HCT116 (cell line): ENCODE measurements around the gene LRBA. TPM values are rescaled to one million over a fixed set of nuclear protein-coding genes. Genes with fewer than 3 reads are reported as not detected.

Source experiments
- ATAC-seq: fragments of 200-7000 bp; cut with Tn5 transposase; 2 replicates; pipeline ENCODE4 v1.9.1; 2020; ENCODE audit warnings: mild to moderate bottlenecking, moderate library complexity
- BruUV-seq: library from RNA; stranded (reverse); fragments of 400-500 nt; replicated peaks from 2 replicates; lab custom pipeline; 2021; lab: Mats Ljungman, UMichigan
- CTCF ChIA-PET: fragments of 300-600 bp; sonication (Branson Sonifier 250); formaldehyde crosslinking; loops from one replicate; lab custom pipeline; 2021; ENCODE audit warnings: antibody characterized with exemption; lab: Charles Lee
- POLR2A ChIA-PET: fragments of 300-600, 350-600 bp; sonication (Branson Sonifier 250); formaldehyde crosslinking; loops from one replicate; lab custom pipeline; 2021; ENCODE audit warnings: antibody characterized with exemption; lab: Charles Lee
- RAD21 ChIA-PET, 2 experiments: fragments of 300-600 bp; sonication (Branson Sonifier 250); formaldehyde crosslinking; loops; one replicate each; lab custom pipeline; 2023; ENCODE audit warnings: low total read pairs in 2 of 2; ENCODE audit not compliant: uncharacterized antibody in 2 of 2, unreplicated experiment in 2 of 2, low non-redundant PET in 1 of 2; lab: Charles Lee
- DNase-seq: peaks from one replicate; pipeline ENCODE4 v3.0.0-alpha.2; 2010; ENCODE audit warnings: low read depth, low spot score
- H2AFZ ChIP-seq: fragments of 200-600 bp; shearing (Covaris generic), sonication (generic); 2 replicates; pipeline ENCODE4 v1.6.1; 2017; ENCODE audit warnings: low read depth, mixed run types, mixed read lengths, antibody characterized with exemption, low read length; ENCODE audit not compliant: poor library complexity, severe bottlenecking
- H3K27ac ChIP-seq: 2 replicates; pipeline ENCODE4 v1.5.1; 2012; ENCODE audit warnings: low read depth, low read length
- H3K27me3 ChIP-seq: fragments of 200-600 bp; sonication (generic); 2 replicates; pipeline ENCODE4 v1.6.1; 2016; ENCODE audit warnings: mixed run types, low read length, mixed read lengths; ENCODE audit not compliant: insufficient read depth
- H3K36me3 ChIP-seq, 2 experiments: fragments of 200-500 bp in 1 of 2; fragments of 200-600 bp in 1 of 2; sonication (Bioruptor generic) in 1 of 2; sonication (generic) in 1 of 2; 2 replicates each; pipeline versions ENCODE4 v1.5.1 to v1.6.1; 2014 to 2016; ENCODE audit warnings: low read length in 2 of 2, inconsistent platforms in 1 of 2, mixed read lengths in 1 of 2, mixed run types in 1 of 2; ENCODE audit not compliant: insufficient read depth in 2 of 2, control insufficient read depth in 1 of 2
- H3K4me1 ChIP-seq, 2 experiments: fragments of 200-600 bp in 1 of 2; sonication (generic) in 1 of 2; 2 replicates each; pipeline versions ENCODE4 v1.5.1 to v1.6.1; 2012 to 2017; ENCODE audit warnings: low read length in 2 of 2, inconsistent platforms in 1 of 2, mild to moderate bottlenecking in 1 of 2, mixed read lengths in 1 of 2, mixed run types in 1 of 2, moderate library complexity in 1 of 2; ENCODE audit not compliant: insufficient read depth in 2 of 2, control insufficient read depth in 1 of 2
- H3K4me2 ChIP-seq: fragments of 200-600 bp; sonication (generic); 2 replicates; pipeline ENCODE4 v1.6.1; 2017; ENCODE audit warnings: mixed run types, low read length, mixed read lengths
- H3K4me3 ChIP-seq, 2 experiments: fragments of 200-600 bp in 1 of 2; sonication (generic) in 1 of 2; replicated peaks in 1 of 2; 2 replicates each; pipeline ENCODE4 v1.5.1; 2011 to 2016; ENCODE audit warnings: low read length in 2 of 2, control low read depth in 1 of 2, low read depth in 1 of 2, mild to moderate bottlenecking in 1 of 2, mixed read lengths in 1 of 2, mixed run types in 1 of 2
- H3K79me2 ChIP-seq: fragments of 200-600 bp; sonication (generic); 2 replicates; pipeline ENCODE4 v1.6.1; 2017; ENCODE audit warnings: mild to moderate bottlenecking, mixed run types, low read length, moderate library complexity, mixed read lengths; ENCODE audit not compliant: insufficient read depth
- H3K9ac ChIP-seq: fragments of 200-600 bp; sonication (generic); 2 replicates; pipeline ENCODE4 v1.6.1; 2016; ENCODE audit warnings: low read length, mixed read lengths
- H3K9me2 ChIP-seq: fragments of 200-600 bp; sonication (generic), shearing (Covaris generic); 2 replicates; pipeline ENCODE4 v1.6.1; 2017; ENCODE audit warnings: mixed run types, mild to moderate bottlenecking, moderate library complexity; ENCODE audit not compliant: insufficient read depth
- H3K9me3 ChIP-seq, 2 experiments: fragments of 200-500 bp in 1 of 2; fragments of 200-600 bp in 1 of 2; sonication (Bioruptor generic) in 1 of 2; sonication (generic) in 1 of 2; 2 replicates each; pipeline ENCODE4 v1.6.1; 2014 to 2017; ENCODE audit warnings: low read length in 2 of 2, mixed read lengths in 2 of 2, inconsistent platforms in 1 of 2, low read depth in 1 of 2, mild to moderate bottlenecking in 1 of 2, mixed run types in 1 of 2, moderate library complexity in 1 of 2; ENCODE audit not compliant: control insufficient read depth in 1 of 2, insufficient read depth in 1 of 2
- H4K20me1 ChIP-seq: fragments of 200-600 bp; sonication (generic), shearing (Covaris generic); 2 replicates; pipeline ENCODE4 v1.6.1; 2017; ENCODE audit warnings: mixed run types, mild to moderate bottlenecking, moderate library complexity; ENCODE audit not compliant: insufficient read depth
- CTCF ChIP-seq, 3 experiments: fragments of 200-600 bp in 1 of 3; sonication (generic) in 1 of 3; IDR thresholded peaks in 2 of 3; conservative IDR thresholded peaks in 1 of 3; 2 replicates each; pipeline ENCODE4 v1.5.1; 2012 to 2017; ENCODE audit warnings: low read depth in 2 of 3, low read length in 2 of 3, antibody characterized with exemption in 1 of 3, borderline replicate concordance in 1 of 3, control low read depth in 1 of 3, mild to moderate bottlenecking in 1 of 3, mixed read lengths in 1 of 3, mixed run types in 1 of 3, moderate library complexity in 1 of 3; ENCODE audit not compliant: insufficient read depth in 1 of 3
- EZH2phosphoT487 ChIP-seq: fragments of 200-600 bp; IDR thresholded peaks from 2 replicates; pipeline ENCODE4 v1.6.1; 2018; ENCODE audit warnings: antibody characterized with exemption, borderline replicate concordance
- FOSL1 ChIP-seq: IDR thresholded peaks from 2 replicates; pipeline ENCODE4 v1.6.1; 2012; ENCODE audit warnings: low read depth
- POLR2A ChIP-seq: IDR thresholded peaks from 2 replicates; pipeline ENCODE4 v1.7.0; 2011; ENCODE audit warnings: borderline replicate concordance; ENCODE audit not compliant: insufficient read depth, insufficient read length; ENCODE audit errors: extremely low read depth
- SIN3A ChIP-seq: IDR thresholded peaks from 2 replicates; pipeline ENCODE4 v1.6.1; 2012; ENCODE audit warnings: low read depth
- SP1 ChIP-seq: IDR thresholded peaks from 2 replicates; pipeline ENCODE4 v1.6.1; 2012; ENCODE audit warnings: low read depth
- SRF ChIP-seq: IDR thresholded peaks from 2 replicates; pipeline ENCODE4 v1.6.1; 2012; ENCODE audit warnings: low read depth
- YY1 ChIP-seq: IDR thresholded peaks from 2 replicates; pipeline ENCODE4 v1.6.1; 2011; ENCODE audit warnings: low read length, low read depth, moderate library complexity, mild to moderate bottlenecking; ENCODE audit not compliant: insufficient replicate concordance; ENCODE audit errors: extremely low read depth
- ZFX ChIP-seq: fragments of 450-650 bp; IDR thresholded peaks from 2 replicates; pipeline ENCODE4 v1.6.1; 2017
- intact Hi-C: fragments of 100-400 bp; cut with micrococcal nuclease; formaldehyde crosslinking; loops from 2 replicates; pipeline ENCODE4 v1.10.0; 2022
- total RNA-seq: library from RNA; stranded (reverse); gene quantifications from one replicate; pipeline ENCODE4 v1.2.1, GENCODE V29; 2021; ENCODE audit not compliant: unreplicated experiment
- TF ChIP-seq, protein P1 (sequence below): IDR thresholded peaks from 2 replicates; pipeline ENCODE4 v1.6.1; 2011; ENCODE audit warnings: mild to moderate bottlenecking, low read length, moderate library complexity; ENCODE audit not compliant: insufficient replicate concordance; ENCODE audit errors: extremely low read depth
- TF ChIP-seq, protein P2 (sequence below): IDR thresholded peaks from 2 replicates; pipeline ENCODE4 v1.6.1; 2012; ENCODE audit warnings: low read depth

LRBA gene
- total RNA-seq, 1 experiment from 2014 or later, result 79.8 TPM

- Histone ChIP-seq H3K4me2 (no peak overlapping the region), H3K4me3 (no peak overlapping the region), H2AFZ (no peak overlapping the region), H3K9ac (no peak overlapping the region), H3K4me1 (no peaks in the 10 kb centered on the region), H3K79me2 (no peaks in the 10 kb centered on the region), H3K27ac (no peak overlapping the region), H3K27me3 (no peaks in the 10 kb centered on the region), H3K9me2 (no peaks in the 10 kb centered on the region), H3K36me3 (no peaks in the 10 kb centered on the region), H4K20me1 (no peaks in the 10 kb centered on the region), H3K9me3 (no peaks in the 10 kb centered on the region)
- BruUV-seq, result no TSS peak
- DNase-seq (no peak), ATAC-seq (no peak)
- TF ChIP-seq EZH2phosphoT487 (no peak), ZFX (no peak), FOSL1 (no peak), SRF (no peak), CTCF (IDR thresholded peaks at IDR 0.05 in 2 of 3, conservative IDR thresholded peaks at IDR 0.05 in 1 of 3; ENCODE audit: borderline replicate concordance in 1 of 3, insufficient read depth in 1 of 3, low read depth in 2 of 3, low read length in 2 of 3) (no peak), POLR2A (no peak), YY1 (no peak), SP1 (no peak), SIN3A (no peak)
- TF ChIP-seq, protein P1, sequence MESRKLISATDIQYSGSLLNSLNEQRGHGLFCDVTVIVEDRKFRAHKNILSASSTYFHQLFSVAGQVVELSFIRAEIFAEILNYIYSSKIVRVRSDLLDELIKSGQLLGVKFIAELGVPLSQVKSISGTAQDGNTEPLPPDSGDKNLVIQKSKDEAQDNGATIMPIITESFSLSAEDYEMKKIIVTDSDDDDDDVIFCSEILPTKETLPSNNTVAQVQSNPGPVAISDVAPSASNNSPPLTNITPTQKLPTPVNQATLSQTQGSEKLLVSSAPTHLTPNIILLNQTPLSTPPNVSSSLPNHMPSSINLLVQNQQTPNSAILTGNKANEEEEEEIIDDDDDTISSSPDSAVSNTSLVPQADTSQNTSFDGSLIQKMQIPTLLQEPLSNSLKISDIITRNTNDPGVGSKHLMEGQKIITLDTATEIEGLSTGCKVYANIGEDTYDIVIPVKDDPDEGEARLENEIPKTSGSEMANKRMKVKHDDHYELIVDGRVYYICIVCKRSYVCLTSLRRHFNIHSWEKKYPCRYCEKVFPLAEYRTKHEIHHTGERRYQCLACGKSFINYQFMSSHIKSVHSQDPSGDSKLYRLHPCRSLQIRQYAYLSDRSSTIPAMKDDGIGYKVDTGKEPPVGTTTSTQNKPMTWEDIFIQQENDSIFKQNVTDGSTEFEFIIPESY, result no peak
- TF ChIP-seq, protein P2, sequence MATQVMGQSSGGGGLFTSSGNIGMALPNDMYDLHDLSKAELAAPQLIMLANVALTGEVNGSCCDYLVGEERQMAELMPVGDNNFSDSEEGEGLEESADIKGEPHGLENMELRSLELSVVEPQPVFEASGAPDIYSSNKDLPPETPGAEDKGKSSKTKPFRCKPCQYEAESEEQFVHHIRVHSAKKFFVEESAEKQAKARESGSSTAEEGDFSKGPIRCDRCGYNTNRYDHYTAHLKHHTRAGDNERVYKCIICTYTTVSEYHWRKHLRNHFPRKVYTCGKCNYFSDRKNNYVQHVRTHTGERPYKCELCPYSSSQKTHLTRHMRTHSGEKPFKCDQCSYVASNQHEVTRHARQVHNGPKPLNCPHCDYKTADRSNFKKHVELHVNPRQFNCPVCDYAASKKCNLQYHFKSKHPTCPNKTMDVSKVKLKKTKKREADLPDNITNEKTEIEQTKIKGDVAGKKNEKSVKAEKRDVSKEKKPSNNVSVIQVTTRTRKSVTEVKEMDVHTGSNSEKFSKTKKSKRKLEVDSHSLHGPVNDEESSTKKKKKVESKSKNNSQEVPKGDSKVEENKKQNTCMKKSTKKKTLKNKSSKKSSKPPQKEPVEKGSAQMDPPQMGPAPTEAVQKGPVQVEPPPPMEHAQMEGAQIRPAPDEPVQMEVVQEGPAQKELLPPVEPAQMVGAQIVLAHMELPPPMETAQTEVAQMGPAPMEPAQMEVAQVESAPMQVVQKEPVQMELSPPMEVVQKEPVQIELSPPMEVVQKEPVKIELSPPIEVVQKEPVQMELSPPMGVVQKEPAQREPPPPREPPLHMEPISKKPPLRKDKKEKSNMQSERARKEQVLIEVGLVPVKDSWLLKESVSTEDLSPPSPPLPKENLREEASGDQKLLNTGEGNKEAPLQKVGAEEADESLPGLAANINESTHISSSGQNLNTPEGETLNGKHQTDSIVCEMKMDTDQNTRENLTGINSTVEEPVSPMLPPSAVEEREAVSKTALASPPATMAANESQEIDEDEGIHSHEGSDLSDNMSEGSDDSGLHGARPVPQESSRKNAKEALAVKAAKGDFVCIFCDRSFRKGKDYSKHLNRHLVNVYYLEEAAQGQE, result no peak
- intact Hi-C loops, result no loop called here
- ChIA-PET POLR2A (no interaction called here), CTCF (no interaction called here), RAD21 (no interaction called here)
Measured at GRCh38 chr4:150259861-150260567, 755.1 kb downstream of the LRBA start.
